Fibroblast of mammary gland (primary cell): Measurements from ENCODE around the gene PURB.

Experiments used
- DNase-seq: peaks from one replicate; pipeline ENCODE4 v3.0.0-alpha.2; 2010; ENCODE audit warnings: low read depth
- H3K4me3 ChIP-seq: 2 replicates; pipeline ENCODE4 v1.5.1; 2011; ENCODE audit warnings: low read depth, mild to moderate bottlenecking, low read length, moderate library complexity; ENCODE audit not compliant: control insufficient read depth
- TF ChIP-seq, protein P1 (sequence below): conservative IDR thresholded peaks from 2 replicates; pipeline ENCODE4 v1.5.1; 2011; ENCODE audit warnings: low read depth, low read length, inconsistent platforms; ENCODE audit not compliant: control insufficient read depth, insufficient read depth

The PURB gene

DNA sequence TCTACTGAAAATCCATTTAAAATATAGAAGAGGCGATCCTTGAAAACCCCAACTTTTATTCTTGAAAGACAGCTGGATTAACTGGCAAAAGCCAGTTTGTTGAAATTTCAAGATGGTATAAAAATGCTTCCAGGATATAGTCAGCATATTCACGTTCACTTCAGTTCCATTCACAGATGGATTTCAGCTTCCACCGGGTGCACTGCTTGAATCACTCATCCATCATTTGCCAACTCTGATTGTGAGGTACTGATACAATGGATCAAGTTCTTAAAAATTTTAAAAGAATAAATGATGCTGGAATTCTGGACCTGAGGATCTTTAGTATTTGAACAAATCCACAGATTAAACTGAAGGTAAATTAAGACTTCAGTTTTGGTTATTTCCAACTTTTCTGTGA lies 2.4 kb downstream of the PURB start:
- H3K4me3 ChIP-seq, result peak overlapping the region; percentile 76
- TF ChIP-seq, protein P1, sequence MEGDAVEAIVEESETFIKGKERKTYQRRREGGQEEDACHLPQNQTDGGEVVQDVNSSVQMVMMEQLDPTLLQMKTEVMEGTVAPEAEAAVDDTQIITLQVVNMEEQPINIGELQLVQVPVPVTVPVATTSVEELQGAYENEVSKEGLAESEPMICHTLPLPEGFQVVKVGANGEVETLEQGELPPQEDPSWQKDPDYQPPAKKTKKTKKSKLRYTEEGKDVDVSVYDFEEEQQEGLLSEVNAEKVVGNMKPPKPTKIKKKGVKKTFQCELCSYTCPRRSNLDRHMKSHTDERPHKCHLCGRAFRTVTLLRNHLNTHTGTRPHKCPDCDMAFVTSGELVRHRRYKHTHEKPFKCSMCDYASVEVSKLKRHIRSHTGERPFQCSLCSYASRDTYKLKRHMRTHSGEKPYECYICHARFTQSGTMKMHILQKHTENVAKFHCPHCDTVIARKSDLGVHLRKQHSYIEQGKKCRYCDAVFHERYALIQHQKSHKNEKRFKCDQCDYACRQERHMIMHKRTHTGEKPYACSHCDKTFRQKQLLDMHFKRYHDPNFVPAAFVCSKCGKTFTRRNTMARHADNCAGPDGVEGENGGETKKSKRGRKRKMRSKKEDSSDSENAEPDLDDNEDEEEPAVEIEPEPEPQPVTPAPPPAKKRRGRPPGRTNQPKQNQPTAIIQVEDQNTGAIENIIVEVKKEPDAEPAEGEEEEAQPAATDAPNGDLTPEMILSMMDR, result no peak
- DNase-seq, result peak; percentile 35

DNA sequence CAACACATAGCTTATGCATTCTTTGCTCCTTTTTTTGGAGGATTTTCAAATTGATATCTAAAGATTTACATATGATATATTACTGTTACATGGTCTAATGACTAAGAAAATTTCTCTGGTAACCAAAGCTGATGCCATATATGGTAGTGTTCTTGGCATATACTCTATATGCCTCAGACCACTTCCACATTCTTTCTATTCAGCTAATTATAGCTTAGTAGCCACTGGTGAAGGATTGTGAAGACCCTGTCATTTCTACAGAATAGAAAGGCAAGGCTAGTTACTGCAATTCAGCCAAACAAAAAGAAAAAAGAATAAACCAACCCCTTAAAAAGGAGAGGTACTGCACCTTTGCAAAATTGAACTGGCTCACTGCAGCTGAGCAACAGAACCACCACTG lies 3.7 kb downstream of the PURB start:
- peak overlapping the region; percentile 76 for H3K4me3 ChIP-seq
- TF ChIP-seq, protein P1, result no peak
- DNase-seq, result peak; percentile 76

DNA sequence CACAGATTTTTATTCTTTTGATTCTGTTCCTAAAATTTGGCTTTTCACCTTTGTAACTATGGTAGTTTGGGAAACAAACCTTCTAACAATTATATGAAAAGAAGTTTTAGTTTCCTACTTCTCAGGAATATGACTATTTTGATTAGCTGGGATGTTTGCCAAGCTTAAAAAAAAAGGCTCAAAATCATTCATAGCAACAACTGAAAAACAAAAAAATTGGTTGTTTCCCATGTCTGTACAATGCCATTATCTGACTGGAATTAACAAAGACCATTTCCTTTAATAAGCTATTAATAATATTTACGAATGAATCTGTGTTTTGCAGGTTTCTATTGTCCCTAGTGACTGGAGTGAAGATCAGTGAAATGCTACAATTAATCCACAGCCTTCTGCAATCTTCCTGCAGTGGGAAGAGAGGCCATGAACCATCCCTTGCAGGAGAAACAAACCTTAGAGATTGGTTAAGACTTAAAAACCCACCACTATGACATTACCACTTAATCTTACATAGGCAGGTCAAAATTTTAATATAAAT lies 4.2 kb downstream of the PURB start:
- DNase-seq, result no peak
- TF ChIP-seq, protein P1, result no peak
- peak overlapping the region; percentile 76 for H3K4me3 ChIP-seq

DNA sequence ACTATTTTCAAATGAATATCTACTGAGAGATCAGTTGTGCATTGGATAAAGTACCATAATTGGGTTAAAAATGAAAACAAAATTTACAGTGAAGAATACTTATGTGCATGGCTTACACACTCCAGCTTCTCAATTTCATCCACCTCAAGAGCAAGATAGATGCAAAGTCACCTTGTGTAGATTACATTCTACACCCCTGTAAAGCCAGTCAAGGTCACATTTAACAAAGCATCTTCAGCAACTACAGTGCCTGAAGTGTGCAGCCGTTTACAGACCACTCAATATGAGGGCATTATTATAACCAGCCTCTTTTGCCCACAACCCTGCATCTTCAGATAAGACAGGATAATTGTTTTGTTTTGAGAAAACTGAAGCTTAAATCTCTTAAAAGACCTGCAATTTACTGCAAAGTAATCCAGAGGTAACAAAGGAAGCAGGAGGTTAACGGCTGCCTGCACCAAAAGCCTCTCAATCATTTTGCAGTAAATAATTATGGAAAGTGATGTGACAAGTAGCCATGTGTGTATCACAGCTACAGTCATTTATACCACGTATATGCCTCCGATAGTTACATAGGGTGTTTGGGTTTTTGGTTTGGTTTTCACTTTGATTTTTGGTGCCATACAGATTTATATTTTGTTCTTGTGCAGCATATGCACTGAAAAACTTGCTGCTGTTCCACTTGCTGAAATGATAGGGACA lies 4.9 kb downstream of the PURB start:
- H3K4me3 ChIP-seq, result peak overlapping the region; percentile 76
- TF ChIP-seq, protein P1, result no peak

DNA sequence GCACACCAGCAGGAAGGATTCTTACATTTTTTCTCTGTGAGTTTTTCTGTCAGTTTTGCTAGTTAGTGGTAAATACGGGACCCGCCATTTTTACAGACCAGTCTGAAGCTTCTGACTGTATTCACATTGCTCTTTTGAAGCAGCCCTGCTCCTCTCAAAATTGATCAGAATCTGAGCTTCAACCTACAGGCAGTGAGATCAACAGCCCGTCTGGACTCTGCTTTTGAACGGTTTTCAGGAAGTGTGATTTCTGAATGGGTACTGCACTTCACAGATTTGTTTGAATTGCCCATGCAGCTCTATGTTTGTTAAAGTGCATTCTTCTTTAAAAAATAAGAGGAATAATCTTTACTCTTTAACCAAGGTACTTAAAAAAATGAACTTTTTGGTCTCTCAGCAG lies 8.9 kb downstream of the PURB start:
- no peak for DNase-seq
- TF ChIP-seq, protein P1, result no peak

More for the DNA sequence above, 4.9 kb downstream of the PURB start:
- no peak for DNase-seq

DNA sequence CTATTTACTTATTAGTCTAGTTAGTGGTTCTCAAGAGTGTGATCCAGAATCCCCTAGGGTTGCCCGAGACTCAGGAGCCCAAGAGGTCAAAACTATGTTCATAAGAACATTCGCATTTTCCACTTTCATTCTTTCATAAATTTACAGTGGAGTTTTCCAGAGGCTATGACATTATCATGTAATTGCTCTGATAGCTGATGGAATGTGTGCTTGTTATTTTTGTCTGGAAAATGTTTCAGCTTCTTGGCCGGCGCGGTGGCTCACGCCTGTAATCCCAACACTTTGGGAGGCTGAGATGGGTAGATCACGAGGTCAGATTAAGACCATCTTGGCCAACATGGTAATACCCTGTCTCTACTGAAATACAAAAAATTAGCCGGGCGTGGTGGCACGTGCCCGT lies 10.1 kb downstream of the PURB start:
- TF ChIP-seq, protein P1, result no peak
- DNase-seq, result no peak
- no peak overlapping the region for H3K4me3 ChIP-seq

More for the DNA sequence above, 8.9 kb downstream of the PURB start:
- H3K4me3 ChIP-seq, result no peak overlapping the region
